RWPE2 (cell line): Measurements from ENCODE around the gene PTTG1IP.

Source experiments
- ATAC-seq: fragments of 200-7000 bp; cut with Tn5 transposase; 3 replicates; pipeline ENCODE4 v1.9.1; 2021; ENCODE audit warnings: low read depth
- DNase-seq: peaks from one replicate; pipeline ENCODE4 v3.0.0-alpha.2; 2020; ENCODE audit warnings: low spot score
- H3K27ac ChIP-seq: fragments of 450-650 bp; 2 replicates; pipeline ENCODE4 v1.5.1; 2017; ENCODE audit warnings: mild to moderate bottlenecking; ENCODE audit not compliant: poor library complexity, severe bottlenecking
- H3K27me3 ChIP-seq: fragments of 250-450 bp; sonication (Bioruptor Pico); 2 replicates; pipeline ENCODE4 v1.5.1; 2021; ENCODE audit warnings: mild to moderate bottlenecking, moderate library complexity; ENCODE audit not compliant: insufficient read depth, poor library complexity, severe bottlenecking
- H3K36me3 ChIP-seq: fragments of 250-450 bp; sonication (Bioruptor Pico); 2 replicates; pipeline ENCODE4 v1.5.1; 2020; ENCODE audit warnings: low read depth, mild to moderate bottlenecking, moderate library complexity
- H3K4me1 ChIP-seq: fragments of 250-450 bp; sonication (Bioruptor Pico); 2 replicates; pipeline ENCODE4 v1.5.1; 2021; ENCODE audit warnings: mild to moderate bottlenecking, moderate library complexity; ENCODE audit not compliant: insufficient read depth, poor library complexity, severe bottlenecking
- H3K4me3 ChIP-seq: fragments of 250-450 bp; sonication (Bioruptor Pico); 2 replicates; pipeline ENCODE4 v1.5.1; 2021; ENCODE audit warnings: mild to moderate bottlenecking, moderate library complexity; ENCODE audit not compliant: severe bottlenecking
- H3K9me3 ChIP-seq: fragments of 250-450 bp; sonication (Bioruptor Pico); 2 replicates; pipeline ENCODE4 v1.5.1; 2021; ENCODE audit warnings: mild to moderate bottlenecking, moderate library complexity; ENCODE audit not compliant: severe bottlenecking
- TF ChIP-seq, protein P1 (sequence below): fragments of 450-650 bp; IDR thresholded peaks from one replicate; pipeline ENCODE4 v1.5.1; 2017; ENCODE audit warnings: mild to moderate bottlenecking, moderate library complexity; ENCODE audit not compliant: poor library complexity, severe bottlenecking

Gene PTTG1IP

DNA sequence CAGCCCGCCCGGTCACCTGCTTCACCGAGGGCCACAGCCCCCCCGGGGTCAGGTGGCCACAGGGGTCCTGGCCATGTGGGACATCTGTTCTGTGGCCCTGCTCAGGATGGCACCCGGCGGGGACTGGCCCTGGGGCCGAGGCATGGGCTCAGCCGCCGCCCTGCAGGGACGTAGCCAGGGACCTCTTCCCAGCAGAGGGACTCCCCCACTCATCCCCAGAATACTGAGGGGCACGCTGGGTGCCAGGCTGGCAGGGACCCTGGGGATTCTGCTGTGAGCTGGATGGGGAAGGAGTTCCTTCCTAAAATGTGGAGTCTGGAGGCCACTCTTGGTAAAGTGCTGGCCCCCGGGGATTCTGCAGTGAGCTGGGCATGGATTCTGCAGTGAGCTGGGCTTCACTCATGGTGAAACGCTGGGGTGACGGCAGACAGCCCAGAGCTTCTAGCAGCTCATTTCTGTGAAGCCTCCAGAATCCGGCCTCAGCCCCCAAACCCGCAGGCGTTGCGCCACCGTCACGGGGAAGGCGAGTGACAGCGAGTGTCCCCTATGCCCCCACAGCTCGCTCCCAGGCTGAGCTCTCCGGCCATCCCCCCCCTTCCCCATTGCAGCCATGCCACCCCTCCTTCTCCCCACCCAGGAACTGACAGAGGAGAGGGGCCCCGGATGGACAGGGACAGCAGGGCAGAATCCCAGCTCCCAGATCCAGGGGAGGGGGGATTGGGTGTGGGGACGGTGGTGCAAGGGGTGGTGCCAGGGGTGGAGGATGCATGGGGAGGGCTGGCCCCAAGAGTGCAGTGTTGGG lies 45.8 kb upstream of the PTTG1IP start:
- no peaks in the 10 kb centered on the region for H3K27me3 ChIP-seq
- no peak overlapping the region for H3K4me3 ChIP-seq
- no peak for DNase-seq

GRCh38 chr21:44918581-44919033 lies 45.1 kb upstream of the PTTG1IP start:
- ATAC-seq (no peak), DNase-seq (no peak)
- Histone ChIP-seq H3K4me1 (peaks cover 36% of the 10 kb centered on the region), H3K27ac (no peak overlapping the region), H3K4me3 (no peak overlapping the region), H3K27me3 (no peaks in the 10 kb centered on the region), H3K9me3 (no peaks in the 10 kb centered on the region), H3K36me3 (no peaks in the 10 kb centered on the region)
- TF ChIP-seq, protein P1, sequence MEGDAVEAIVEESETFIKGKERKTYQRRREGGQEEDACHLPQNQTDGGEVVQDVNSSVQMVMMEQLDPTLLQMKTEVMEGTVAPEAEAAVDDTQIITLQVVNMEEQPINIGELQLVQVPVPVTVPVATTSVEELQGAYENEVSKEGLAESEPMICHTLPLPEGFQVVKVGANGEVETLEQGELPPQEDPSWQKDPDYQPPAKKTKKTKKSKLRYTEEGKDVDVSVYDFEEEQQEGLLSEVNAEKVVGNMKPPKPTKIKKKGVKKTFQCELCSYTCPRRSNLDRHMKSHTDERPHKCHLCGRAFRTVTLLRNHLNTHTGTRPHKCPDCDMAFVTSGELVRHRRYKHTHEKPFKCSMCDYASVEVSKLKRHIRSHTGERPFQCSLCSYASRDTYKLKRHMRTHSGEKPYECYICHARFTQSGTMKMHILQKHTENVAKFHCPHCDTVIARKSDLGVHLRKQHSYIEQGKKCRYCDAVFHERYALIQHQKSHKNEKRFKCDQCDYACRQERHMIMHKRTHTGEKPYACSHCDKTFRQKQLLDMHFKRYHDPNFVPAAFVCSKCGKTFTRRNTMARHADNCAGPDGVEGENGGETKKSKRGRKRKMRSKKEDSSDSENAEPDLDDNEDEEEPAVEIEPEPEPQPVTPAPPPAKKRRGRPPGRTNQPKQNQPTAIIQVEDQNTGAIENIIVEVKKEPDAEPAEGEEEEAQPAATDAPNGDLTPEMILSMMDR = no peak

More for the DNA sequence above, 45.8 kb upstream of the PTTG1IP start:
- Histone ChIP-seq H3K4me1 (peaks cover 33% of the 10 kb centered on the region), H3K36me3 (no peaks in the 10 kb centered on the region), H3K27ac (no peak overlapping the region), H3K9me3 (no peaks in the 10 kb centered on the region)
- ATAC-seq = no peak
- TF ChIP-seq, protein P1 = no peak

- Histone ChIP-seq H3K36me3 (no peaks in the 10 kb centered on the region), H3K27me3 (no peaks in the 10 kb centered on the region)
- no peak for DNase-seq
These were observed 44.6 kb upstream of the PTTG1IP start for GRCh38 chr21:44918107-44918470.

GRCh38 chr21:44917446-44918106 lies 44.1 kb upstream of the PTTG1IP start:
- H3K36me3 ChIP-seq = no peaks in the 10 kb centered on the region
- no peak overlapping the region for H3K4me3 ChIP-seq
- DNase-seq (no peak), ATAC-seq (no peak)
- no peaks in the 10 kb centered on the region for H3K27me3 ChIP-seq
- no peaks in the 10 kb centered on the region for H3K9me3 ChIP-seq
- peaks cover 36% of the 10 kb centered on the region for H3K4me1 ChIP-seq
- TF ChIP-seq, protein P1 = no peak
- H3K27ac ChIP-seq = peak overlapping the region; percentile 95

More at GRCh38 chr21:44918107-44918470, 44.6 kb upstream of the PTTG1IP start:
- Histone ChIP-seq H3K27ac (no peak overlapping the region), H3K4me3 (no peak overlapping the region), H3K9me3 (no peaks in the 10 kb centered on the region), H3K4me1 (peaks cover 36% of the 10 kb centered on the region)
- ATAC-seq = no peak
- TF ChIP-seq, protein P1 = no peak
